HG02642 (cell line): ENCODE measurements around the gene NUDT14.

Experiments used
- ATAC-seq: cut with Tn5 transposase; IDR thresholded peaks from one replicate; pipeline ENCODE4 v1.9.1; 2021; ENCODE audit warnings: mild to moderate bottlenecking; ENCODE audit not compliant: unreplicated experiment, poor library complexity

The NUDT14 gene

GRCh38 chr14:105213361-105213760 is 32.2 kb upstream of the NUDT14 start:
- no peak for ATAC-seq

DNA sequence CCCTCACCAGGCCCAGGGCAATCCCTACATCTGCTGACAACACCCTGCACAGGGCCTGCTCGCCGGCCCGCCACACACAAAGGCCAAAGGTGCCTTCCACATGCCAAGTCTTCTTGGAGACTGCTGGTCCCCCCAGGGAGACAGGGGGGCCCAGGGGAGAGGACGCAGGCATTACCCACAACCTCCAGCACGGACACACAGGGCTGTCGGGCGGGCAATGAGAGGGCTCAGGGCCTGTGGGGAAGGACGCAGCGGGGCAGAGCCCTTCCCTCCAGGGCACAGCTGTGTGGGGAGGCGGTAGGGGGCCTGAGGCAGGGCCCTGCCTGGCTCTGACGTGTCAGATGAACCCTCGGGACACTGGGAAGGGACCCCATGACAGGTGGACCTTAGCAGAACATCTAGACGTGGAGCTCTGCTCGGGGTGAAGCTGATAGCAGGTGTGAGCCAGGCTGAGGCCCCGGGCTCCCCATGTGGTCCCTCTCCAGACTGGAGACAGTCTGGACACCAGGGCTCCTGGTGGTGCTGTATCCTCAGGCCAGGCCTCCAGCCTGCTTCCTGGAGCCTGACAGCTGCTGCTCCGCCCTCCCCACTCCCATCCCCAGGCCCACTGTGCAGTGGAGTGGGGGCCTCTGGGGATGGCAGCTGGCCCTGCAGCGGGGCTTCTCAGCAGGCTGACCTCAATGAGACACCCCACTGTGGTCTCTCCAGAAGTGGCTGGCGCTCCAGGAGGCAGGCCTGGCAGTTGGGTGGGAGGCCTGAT is 31.6 kb upstream of the NUDT14 start:
- ATAC-seq = no peak

- ATAC-seq = no peak
Observed at GRCh38 chr14:105211758-105212089, 30.6 kb upstream of the NUDT14 start.

DNA sequence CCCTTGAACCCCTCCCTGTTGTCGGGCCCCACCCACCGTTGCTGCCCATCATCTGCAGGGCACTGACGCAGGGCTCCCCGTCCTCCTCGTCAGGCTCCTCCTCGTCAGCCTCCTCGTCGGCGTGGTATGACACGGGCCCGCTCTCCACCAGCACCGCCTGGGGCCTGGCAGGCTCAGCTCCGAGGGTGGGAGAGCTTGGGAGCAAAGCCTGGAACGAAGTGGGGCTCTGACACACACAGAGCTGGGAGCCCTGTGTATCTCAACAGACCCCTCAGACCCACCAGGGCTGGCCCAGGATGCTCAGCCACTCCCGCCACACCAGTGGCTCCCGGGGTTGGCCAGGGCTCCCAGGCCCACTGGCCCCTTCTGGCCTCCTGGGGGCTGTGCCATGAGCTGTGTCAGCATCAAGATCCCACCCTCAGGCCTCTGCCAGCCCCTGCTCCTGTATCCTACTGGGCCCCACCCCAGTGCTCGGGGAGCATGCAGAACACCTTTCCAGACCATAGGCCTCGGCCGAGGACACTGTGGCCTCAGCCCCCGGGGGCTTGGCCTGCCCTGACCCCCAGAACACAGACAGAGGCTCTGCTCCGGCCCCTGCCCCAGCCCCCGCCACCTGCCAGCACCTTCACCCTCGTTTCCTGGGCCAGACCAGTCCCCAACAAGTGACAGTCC is 30.1 kb upstream of the NUDT14 start:
- ATAC-seq = no peak

GRCh38 chr14:105210266-105211025 is 29.3 kb upstream of the NUDT14 start:
- no peak for ATAC-seq

- no peak for ATAC-seq
Observed at GRCh38 chr14:105209646-105210045, 28.5 kb upstream of the NUDT14 start.

DNA sequence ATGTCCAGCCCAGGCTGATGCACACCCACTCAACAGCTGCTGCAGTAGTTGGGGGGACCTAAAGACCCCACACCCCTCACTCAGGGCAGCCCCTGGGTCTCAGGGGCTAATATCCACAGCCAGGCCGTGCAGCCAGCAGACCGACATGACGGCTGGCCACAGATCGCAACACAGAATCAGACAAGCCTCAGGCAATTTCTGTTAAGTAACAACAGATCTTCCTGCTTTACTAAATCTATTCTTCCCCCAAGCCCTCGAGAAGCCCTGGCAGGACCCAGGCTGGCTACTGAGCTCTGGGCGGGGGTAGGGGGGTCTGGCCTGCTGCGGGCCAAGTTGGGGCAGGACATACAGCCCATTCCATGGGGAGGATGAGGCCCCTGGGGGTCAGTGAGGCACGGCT is 28.0 kb upstream of the NUDT14 start:
- ATAC-seq = no peak

DNA sequence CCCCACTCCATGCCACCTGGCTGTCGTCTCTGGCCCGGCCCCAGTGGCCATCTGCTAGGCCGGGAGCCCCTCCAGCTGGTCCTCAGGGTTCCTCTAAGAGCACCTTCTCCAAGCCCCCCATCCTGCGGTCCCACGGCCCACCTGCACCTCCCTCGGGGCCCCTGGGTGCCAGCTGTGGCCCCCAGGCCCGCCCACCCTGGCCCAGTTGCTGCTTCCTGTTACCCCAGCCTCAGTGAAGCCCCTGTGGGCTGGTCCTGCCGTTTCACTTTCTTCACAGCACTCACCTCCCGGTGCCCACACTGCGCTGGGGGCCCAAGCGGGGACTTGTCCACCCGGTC is 27.6 kb upstream of the NUDT14 start:
- no peak for ATAC-seq

- ATAC-seq = no peak
Observed at GRCh38 chr14:105207996-105208737, 27.1 kb upstream of the NUDT14 start.

GRCh38 chr14:105207460-105207901 is 26.4 kb upstream of the NUDT14 start:
- ATAC-seq = no peak

DNA sequence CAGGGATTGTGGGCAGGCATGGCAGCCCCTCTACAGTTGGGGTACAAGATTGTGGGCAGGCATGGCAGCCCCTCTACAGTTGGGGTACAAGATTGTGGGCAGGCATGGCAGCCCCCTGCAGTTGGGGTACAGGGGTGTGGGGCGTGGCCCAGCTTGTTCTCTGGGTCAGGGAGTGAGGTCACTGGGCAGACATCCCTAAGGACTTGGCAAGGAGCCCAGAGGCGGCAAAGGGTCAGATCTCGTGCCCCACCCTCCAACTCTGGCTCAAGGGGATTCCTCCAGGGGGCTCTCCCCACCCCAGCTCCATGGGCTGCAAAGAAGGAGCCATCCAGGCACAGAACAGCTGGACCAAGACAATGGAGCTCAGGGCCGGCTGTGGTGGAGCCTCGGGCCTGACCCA is 25.8 kb upstream of the NUDT14 start:
- no peak for ATAC-seq

DNA sequence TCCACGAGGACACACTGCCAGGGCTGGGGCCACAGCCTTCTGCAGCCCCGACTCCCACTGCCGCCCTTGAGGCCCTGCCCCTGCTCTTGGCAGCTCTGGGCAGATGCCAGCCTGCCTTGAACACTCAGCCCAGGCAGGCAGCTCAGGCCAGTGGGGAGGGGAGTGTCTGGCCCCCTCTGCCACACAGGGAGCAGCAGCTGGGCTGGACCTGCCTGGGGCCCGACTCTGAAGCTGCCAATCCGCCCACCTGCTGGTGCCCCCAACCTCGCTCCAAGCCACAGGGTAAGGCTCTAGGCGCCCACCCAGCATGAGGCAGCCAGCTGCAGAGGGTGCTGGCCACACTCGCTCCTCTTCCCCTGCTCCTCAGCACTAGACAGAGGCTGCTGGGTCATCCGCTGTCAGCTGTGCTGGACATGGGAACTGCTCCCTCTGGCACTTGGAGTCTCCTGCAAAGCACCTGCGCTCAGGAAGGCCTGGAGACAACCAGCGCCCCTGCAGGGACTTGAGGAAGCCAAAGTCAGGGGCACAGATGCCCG is 24.6 kb upstream of the NUDT14 start:
- ATAC-seq = no peak

DNA sequence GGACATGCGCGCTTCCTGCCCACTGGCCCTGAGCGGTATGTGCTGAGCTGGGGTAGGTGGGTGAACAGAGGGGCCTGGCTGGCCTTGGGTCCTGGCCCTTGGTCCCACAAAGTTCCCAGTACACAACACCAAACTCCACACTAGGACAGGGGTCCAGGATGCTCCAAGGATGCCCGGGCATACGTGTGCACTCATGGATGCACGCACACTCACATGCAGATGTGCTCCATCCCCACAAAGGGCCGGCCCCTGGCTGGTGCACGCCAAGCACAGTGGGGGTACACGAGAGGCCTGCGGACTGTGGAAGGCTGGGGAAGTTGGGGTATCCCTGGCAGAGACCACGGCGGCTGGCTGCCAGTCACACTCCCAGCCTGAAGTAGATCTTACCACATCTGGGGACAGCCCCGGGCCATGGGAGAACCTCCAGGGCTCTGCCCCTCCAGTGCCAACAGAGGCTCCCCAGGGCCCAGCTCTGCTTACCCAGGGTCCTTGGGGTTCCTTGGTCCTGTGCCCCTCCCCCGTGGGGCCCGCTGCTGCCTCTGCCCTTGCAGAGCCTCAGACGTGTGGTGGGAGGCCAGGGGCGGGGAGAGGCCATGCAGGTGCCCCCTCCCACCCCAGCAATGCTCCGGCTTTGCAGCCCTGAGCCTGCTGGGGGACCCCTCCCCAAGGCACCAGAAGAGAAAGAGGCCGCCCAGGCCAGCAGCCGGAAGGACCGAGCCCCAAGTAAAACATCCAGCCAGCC is 24.0 kb upstream of the NUDT14 start:
- no peak for ATAC-seq

- ATAC-seq = no peak
Observed at GRCh38 chr14:105204206-105204930, 23.3 kb upstream of the NUDT14 start.

- no peak for ATAC-seq
Observed at GRCh38 chr14:105203701-105204100, 22.6 kb upstream of the NUDT14 start.

- no peak for ATAC-seq
Observed at GRCh38 chr14:105203057-105203531, 22.0 kb upstream of the NUDT14 start.

GRCh38 chr14:105201925-105202513 is 20.9 kb upstream of the NUDT14 start:
- ATAC-seq = no peak

GRCh38 chr14:105201156-105201924 is 20.2 kb upstream of the NUDT14 start:
- no peak for ATAC-seq
